ENCODE measurements around the gene TRPM5. TPM values are rescaled to one million over a fixed set of nuclear protein-coding genes. Genes with fewer than 3 reads are reported as not detected.

The TRPM5 gene
- total RNA-seq, 1 donor from 2014 or later, result not detected

DNA sequence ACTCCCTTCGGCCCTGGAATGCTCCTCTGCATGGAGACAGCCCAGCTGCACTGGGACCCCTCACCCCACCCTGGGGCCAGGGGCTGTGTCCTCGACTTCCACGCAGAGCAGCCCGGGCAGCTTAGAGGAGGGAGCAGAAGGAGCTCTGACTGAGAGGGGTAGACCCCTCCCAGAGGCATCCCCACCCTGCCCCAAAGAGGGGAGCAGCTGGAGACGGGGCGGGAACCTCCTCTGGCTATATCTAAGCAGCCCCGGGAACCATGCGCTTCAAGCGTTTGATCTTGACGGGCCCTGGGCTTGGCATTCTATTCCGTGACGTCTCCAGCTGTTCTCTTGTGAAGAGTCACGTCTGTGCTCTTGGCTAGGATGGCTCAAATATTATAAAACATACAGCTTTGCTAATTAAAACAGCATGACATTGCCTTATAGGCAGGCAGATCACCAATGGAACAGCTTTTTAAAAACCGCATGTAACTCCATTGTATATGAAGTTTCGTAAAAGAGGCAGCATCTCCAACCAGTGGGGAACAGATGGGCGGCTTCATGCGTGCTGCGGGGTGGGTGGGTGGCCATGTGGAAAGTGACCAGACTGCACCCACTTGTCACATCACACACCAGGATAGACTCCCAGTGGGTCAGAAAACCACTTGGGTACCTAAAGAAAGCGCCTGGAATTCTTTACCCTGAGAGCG, 8.2 kb upstream of the TRPM5 start:
- no peak for DNase-seq

- no peak for DNase-seq
These were observed 7.6 kb upstream of the TRPM5 start for GRCh38 chr11:2451916-2452315.

GRCh38 chr11:2451336-2451735, 7.0 kb upstream of the TRPM5 start:
- no peak for DNase-seq

DNA sequence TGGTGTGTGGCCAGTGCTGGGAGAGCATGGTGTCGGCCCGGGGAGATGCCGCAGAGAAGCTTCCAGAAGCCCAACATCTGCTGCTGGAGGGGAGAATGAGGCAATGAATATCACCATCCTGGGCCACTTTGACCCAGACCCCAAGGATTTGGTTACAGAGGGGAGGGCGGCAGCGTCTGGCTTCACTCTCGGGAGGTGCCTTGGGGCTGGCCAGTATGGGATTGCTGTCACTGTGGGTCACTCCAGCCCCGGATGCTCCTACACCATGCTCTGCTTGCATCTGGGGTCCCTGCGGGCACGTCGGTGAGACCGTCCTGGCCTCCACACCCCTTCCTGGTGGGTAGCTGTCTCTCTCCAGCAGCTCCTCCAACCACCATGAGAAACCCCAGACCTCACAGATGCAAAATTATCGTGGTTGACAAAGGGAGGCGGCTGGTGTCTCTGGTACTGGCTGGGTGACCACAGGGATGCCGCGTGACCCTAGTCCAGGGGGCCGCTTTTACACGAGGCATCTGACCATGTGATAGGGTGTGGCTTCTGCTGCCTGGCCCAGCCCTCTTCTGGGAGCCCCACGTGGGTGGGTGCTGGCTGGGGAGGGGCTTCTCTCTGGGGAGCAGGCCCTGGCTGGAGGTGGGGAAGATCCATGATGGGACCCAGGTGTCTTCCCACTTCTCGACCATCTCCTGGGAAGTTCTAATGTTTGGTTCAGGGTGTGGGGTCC, 6.2 kb upstream of the TRPM5 start:
- no peak for DNase-seq

DNA sequence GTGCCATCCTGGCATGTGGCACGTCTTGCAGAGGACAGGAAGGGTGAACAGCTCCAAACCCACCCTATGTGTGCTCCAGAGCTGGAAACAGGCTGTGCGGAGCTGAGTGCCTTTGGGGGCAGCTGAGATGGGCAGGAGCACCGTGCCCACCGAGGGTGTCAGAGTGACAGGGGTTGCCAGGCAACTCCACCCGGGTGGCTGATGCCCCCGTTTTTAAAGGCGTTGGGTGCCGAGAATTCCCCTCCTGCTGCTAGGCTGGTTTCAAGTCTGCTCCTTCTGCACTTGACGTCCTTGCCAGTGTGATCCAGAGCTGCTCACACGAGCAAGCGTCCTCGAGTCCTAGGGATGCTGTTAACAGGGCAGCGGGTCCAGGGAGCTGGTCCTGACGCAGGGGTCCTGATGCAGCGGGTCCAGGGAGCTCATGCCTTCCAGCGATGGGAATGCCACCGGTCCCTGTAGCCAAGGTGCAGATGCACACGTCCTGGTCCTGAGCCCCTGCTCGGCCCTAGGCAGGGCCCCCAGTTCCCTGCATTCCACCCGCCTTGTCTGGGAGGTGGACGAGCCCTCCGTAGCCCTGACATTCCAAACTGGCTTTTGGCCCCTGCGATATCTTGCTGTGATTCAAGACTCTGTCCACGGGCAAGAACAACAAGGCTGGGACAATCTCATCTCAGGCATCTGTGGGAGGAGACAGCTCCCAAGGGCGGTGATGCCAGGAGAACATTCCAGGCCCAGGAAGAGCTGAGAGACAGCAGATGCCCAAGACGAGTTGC, 5.4 kb upstream of the TRPM5 start:
- no peak for DNase-seq

GRCh38 chr11:2448661-2449547, 4.6 kb upstream of the TRPM5 start:
- DNase-seq, result no peak

DNA sequence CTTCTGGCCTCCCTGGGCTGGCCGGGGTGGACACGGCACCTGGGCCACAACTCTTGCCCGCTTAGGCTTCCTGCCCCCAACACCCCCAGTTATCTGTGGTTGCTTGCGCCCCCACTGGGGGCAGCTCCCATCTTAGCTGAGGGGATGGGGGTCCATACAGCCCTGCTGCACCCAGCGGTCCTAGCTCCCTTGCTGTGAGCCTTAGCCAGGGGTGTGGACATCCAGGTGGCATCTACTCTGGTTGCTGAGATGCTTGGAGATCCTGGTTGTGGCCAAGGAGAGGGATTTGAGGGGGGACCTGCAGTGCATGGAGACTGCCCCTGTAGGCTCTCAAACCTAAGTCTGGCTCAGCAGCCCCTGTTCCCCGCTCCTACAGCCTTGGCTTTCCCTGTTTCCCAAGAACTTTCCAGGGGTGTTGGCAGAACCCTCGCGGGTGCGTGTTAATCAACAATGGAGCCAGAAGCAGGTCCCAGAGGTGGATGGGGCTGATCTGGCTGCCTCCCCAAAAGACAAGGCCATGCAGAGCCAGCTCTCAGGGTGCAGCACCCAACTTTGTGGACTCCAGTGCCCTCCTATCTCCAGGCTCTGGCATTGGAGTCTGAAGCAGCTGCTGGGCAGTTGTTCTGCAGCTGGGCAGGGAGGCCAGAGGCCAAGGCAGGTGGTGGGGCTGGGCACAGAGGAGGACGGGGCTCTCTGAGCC, 3.8 kb upstream of the TRPM5 start:
- DNase-seq, result no peak

DNA sequence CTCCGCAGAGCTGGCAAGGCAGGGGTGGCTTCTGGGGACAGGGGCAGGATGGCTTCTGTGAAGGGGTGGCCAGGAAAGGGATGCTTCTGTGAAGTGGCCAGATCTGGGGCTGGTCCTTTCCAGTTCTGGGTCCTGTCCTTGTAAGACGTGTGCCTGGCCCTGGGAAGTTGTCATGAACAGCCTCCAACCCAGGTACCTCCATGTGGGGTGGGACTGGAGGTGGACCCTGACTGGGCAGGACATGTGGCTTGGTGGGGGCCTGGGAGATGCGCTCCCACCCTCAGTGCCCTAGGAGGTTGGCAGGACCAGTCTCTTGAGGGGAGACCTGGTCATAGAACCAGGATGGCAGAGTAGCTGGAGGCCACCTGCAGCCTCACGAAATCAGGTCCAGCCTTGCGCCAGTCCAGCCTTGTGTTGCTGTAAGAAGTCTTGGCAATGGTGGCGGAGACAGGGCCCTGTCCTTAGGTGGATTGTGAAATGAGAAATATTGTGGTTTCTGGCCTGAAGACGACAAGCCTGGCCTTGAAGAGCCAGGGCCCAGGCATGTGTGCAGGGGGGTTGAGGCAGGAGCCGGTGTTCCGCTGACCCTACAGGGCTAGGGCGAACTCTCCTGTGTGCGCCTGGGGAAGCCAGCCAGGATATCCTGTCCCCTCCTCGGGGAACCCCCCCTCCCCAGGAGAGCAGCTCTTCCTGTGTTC, 3.1 kb upstream of the TRPM5 start:
- DNase-seq, result no peak

DNA sequence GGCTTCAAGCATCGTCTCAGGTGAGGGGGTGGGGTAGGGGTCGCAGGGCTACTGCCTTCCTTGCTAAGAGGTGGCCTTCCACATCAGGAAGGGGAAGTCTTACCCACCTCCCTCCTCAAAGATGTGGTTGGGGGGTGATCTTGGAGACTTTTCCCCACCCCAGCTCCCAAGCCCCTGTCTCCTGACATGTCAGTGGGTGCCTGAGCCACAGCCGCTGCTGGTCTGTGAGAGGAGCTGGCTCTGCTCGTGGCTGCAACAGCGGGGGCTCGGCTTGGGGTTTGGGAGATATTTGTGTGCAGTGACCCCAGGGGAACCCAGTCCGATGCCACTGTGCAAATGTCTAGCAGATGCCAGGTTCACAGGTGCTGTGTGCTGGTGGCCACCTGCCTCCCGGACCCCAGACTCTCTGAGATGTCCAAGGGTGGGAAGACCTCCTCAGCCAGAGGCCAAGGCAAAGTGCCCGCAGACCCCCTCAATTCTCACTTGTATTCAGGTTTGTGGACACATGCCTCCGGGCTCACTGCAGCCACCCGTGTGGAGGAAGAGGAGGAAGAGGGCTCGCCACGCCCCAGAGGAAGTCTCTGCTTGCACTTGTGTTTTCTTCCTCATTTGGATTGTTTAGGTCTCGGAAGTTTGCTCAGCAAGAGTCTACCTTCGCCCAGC, 2.4 kb upstream of the TRPM5 start:
- DNase-seq, result no peak

DNA sequence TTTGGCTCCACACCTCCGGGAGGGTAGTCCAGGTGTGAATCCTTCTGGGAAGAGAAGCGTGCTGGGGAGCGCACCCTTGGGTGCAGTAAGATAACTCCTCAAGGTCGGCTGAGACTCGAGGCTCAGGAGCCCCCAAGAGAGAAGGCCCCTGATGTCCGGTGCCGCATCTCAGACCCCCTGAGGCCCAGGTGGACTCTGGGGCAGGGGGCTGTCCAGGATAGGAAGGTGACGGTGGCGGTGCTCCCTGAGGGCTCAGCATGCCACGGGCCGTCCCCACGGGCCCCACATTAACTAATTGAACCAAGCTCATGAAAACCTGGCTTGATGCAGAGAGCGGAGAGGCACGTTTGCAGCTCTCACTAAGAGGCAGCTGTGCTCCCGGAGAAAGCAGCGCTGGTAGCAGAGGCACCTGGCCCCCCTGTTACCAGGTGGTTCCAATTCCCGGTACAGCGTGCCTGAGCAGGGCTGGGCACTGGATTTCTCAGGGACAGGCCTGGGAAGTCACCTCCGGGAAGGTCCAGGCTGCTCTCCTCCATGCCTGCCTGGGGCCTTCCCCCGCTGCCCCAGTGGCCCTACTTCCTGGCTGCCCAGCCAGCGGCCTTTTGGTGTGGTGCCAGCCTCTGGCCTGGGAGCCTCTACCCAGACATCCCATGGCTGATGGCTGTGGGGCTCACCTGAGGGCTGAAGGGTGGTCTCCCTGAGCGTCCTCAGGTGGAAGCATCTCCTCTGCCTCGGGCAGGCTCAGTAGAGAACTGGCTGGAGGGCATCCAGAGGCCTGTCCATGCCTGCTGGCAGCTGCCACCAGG, 1.6 kb upstream of the TRPM5 start:
- no peak for DNase-seq

DNA sequence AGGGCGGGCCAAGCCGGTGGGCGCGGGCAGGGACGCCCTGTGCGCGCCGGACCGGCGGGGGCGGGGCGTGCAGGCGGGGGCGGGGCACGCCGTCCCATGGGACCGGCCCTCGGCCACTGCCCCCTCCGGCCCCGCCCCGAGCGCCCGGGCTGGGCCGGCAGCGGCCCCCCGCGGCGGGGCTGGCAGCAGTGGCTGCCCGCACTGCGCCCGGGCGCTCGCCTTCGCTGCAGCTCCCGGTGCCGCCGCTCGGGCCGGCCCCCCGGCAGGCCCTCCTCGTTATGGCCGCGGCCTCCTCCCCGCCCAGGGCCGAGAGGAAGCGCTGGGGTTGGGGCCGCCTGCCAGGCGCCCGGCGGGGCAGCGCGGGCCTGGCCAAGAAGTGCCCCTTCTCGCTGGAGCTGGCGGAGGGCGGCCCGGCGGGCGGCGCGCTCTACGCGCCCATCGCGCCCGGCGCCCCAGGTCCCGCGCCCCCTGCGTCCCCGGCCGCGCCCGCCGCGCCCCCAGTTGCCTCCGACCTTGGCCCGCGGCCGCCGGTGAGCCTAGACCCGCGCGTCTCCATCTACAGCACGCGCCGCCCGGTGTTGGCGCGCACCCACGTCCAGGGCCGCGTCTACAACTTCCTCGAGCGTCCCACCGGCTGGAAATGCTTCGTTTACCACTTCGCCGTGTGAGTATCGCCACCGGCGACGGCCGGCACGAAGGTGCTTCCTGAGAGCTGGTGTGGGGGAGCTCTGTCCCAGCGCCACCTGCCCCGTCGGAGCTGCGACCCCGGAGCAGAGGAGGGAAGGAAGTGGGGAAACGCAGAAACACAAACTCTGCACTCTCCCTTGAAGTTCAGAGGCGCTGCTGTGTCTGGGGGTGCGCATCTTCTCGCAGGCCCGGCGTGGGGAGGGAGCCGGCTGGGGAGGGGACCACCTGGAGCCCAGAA, 769 bp upstream of the TRPM5 start, which contains the start of gene KCNQ1:
Gene KCNQ1, plus strand, starts transcription at position 188 of the 925 bp plus-strand sequence. Its CDS starts 91 bp downstream, at position 279.
- no peak for DNase-seq

GRCh38 chr11:2443406-2443805, 908 bp downstream of the TRPM5 start:
- no peak for DNase-seq

DNA sequence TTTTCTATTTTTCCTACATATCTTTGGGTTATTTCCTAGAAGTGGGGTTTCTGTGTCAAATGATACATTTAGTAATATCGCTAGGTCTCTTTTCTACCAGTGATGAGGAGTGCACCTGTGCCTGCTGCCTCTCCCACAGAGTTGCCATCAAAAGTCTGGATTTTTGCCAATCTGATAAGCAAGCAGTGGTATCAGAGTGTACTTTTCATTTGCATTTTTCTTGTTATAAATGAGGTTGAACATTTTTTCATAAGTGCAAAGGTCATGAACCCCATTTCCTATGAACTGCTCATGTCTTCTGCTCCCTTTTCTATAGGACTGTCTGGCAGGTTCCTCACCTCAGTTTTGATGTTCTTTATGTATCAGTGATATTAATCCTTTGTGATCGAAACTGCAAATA, 1.7 kb downstream of the TRPM5 start:
- no peak for DNase-seq

- no peak for DNase-seq
These were observed 3.1 kb downstream of the TRPM5 start for GRCh38 chr11:2441171-2441570.

- no peak for DNase-seq
These were observed 3.7 kb downstream of the TRPM5 start for GRCh38 chr11:2440646-2441045.

GRCh38 chr11:2439820-2440219, 4.5 kb downstream of the TRPM5 start:
- DNase-seq, result no peak

DNA sequence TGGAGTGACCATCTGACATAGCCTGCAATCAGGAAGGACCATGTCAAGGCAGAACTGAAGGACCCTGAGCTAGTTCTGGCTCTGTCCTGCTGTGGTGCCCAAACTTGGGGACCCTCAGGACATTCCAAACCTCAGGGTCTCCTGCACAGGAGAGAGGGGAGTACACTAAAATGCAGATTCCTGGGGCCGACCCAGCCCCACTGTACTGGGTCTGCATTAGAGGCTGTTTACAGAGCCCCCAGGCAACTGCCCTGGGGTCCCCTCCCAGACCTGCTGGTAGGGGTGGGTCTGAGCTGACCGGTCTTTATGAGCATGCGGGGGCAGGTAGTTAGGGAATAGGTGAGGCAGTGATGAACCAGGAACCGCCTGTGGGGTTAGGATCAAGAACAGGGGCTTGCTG, 6.8 kb downstream of the TRPM5 start:
- DNase-seq, result no peak

DNA sequence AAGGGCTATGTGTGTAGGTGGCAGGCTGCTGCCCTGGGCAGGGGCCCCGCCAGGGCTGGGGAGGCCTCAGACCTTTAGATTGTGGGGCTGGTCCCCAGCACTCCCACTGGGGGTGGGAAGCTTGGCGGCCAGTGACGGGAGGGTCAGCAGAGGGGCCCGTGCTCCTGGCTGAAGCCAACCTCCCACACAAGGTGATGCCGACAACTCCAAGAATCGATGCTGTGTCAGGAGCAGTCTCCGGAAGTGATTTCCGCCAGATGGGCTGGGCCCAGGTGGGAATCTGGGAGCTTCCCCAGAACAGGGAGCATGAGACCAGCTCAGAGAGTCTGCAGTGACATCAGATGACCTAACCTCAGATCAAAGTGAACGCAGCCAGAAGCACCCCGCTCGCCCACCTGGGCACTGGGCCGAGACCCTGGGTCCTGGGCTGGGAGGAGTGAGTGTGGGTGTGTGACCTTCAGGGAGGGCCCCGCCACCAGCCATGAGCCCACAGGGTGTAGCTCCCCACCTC, 7.7 kb downstream of the TRPM5 start:
- no peak for DNase-seq

All from occipital lobe (tissue), 2 donors.